Type B pancreatic cell (in vitro differentiated cells): Measurements from ENCODE around the gene KNDC1. TPM values are rescaled to one million over a fixed set of nuclear protein-coding genes. Genes with fewer than 3 reads are reported as not detected.

ENCODE experiments used
- DNase-seq: peaks from one replicate; pipeline ENCODE4 v3.0.0; 2021; ENCODE audit warnings: mixed read lengths; ENCODE audit not compliant: unreplicated experiment; ENCODE audit errors: extremely low spot score
- H3K27ac Mint-ChIP-seq: 2 replicates; pipeline ENCODE4 v1.8.0; 2021; ENCODE audit warnings: mild to moderate bottlenecking, mixed read lengths
- H3K27me3 Mint-ChIP-seq: 2 replicates; pipeline ENCODE4 v1.8.0; 2021; ENCODE audit warnings: mixed read lengths
- H3K36me3 Mint-ChIP-seq: 2 replicates; pipeline ENCODE4 v1.8.0; 2021; ENCODE audit warnings: mixed read lengths
- H3K4me1 Mint-ChIP-seq: one replicate; pipeline ENCODE4 v1.8.0; 2021; ENCODE audit warnings: mixed read lengths; ENCODE audit not compliant: unreplicated experiment
- H3K4me3 Mint-ChIP-seq: 2 replicates; pipeline ENCODE4 v1.8.0; 2021; ENCODE audit warnings: mild to moderate bottlenecking, mixed read lengths
- H3K9me3 Mint-ChIP-seq: 2 replicates; pipeline ENCODE4 v1.8.0; 2021; ENCODE audit warnings: mixed read lengths
- total RNA-seq: library from RNA; stranded (reverse); gene quantifications from 2 replicates; pipeline ENCODE4 v1.2.1, GENCODE V29; 2021; ENCODE audit warnings: low replicate concordance
- TF ChIP-seq, protein P1 (sequence below): fragments of 200-600 bp; sonication (generic); conservative IDR thresholded peaks from 2 replicates; pipeline ENCODE4 v1.5.0; 2021; ENCODE audit warnings: antibody characterized with exemption, mild to moderate bottlenecking

Gene KNDC1
- total RNA-seq, 1 donor from 2014 or later, result 6.4 TPM

DNA sequence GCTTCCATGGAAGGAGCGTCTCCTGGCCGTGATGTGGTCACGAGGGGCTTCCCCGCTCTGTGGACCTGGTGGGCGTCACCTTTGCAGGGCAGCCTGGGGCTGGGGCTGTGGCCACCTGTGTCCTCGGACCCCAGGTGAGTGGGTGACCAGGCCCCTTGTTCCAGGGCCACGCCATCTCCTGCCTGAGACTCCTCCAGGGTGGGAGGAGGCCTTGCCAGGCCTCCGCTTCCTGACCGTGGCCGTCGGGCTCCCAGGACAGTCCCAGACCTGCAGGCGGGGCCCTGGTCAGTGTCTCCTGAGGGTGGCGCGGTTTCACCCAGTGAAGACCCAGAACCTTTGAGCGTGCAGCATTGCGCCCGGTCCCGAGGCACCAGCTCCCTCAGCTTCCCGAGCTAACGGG, 49.6 kb downstream of the KNDC1 start:
- Mint-ChIP-seq H3K27me3 (no peaks in the 10 kb centered on the region), H3K36me3 (no peaks in the 10 kb centered on the region), H3K4me1 (no peaks in the 10 kb centered on the region), H3K4me3 (no peak overlapping the region), H3K9me3 (no peaks in the 10 kb centered on the region), H3K27ac (no peak overlapping the region)
- DNase-seq, result no peak
- TF ChIP-seq, protein P1, sequence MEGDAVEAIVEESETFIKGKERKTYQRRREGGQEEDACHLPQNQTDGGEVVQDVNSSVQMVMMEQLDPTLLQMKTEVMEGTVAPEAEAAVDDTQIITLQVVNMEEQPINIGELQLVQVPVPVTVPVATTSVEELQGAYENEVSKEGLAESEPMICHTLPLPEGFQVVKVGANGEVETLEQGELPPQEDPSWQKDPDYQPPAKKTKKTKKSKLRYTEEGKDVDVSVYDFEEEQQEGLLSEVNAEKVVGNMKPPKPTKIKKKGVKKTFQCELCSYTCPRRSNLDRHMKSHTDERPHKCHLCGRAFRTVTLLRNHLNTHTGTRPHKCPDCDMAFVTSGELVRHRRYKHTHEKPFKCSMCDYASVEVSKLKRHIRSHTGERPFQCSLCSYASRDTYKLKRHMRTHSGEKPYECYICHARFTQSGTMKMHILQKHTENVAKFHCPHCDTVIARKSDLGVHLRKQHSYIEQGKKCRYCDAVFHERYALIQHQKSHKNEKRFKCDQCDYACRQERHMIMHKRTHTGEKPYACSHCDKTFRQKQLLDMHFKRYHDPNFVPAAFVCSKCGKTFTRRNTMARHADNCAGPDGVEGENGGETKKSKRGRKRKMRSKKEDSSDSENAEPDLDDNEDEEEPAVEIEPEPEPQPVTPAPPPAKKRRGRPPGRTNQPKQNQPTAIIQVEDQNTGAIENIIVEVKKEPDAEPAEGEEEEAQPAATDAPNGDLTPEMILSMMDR, result no peak

DNA sequence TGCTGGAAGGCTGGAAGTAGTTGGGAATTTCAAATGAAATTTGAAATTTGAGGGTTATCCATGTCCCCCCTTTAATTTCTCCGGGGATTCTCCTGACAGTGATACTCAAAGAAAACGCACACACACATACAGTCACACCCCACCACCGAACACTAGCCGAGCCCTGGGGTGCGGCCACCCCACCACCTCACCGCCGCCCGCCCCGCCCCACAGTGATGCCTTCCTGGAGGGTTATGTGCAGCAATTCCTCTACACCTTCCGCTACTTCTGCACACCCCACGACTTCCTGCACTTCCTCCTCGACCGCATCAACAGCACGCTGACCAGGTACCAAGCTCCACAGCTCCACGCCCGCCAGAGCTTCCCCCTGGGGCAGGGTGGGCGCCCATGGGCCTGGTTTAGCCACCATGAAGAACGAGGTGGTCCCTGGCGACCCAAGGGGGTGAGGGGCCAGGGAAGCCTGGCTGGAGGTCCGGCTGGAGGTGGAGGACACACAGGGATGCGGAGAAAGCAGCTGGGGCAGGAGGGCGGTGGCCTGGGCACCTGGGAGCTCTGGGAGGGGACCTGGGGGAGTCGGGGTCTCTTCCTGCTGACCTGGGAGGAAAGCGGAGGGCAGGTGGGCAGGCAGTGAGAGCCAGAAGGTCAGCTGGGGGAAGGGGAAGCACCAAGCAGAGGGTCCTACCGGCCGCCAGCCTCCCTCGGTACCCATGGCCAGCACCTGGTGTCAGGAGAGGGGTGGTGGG, 50.5 kb downstream of the KNDC1 start:
- Mint-ChIP-seq H3K4me3 (no peak overlapping the region), H3K4me1 (no peaks in the 10 kb centered on the region), H3K27ac (no peak overlapping the region), H3K9me3 (no peaks in the 10 kb centered on the region), H3K27me3 (no peaks in the 10 kb centered on the region), H3K36me3 (no peaks in the 10 kb centered on the region)
- TF ChIP-seq, protein P1, result no peak
- DNase-seq, result no peak

DNA sequence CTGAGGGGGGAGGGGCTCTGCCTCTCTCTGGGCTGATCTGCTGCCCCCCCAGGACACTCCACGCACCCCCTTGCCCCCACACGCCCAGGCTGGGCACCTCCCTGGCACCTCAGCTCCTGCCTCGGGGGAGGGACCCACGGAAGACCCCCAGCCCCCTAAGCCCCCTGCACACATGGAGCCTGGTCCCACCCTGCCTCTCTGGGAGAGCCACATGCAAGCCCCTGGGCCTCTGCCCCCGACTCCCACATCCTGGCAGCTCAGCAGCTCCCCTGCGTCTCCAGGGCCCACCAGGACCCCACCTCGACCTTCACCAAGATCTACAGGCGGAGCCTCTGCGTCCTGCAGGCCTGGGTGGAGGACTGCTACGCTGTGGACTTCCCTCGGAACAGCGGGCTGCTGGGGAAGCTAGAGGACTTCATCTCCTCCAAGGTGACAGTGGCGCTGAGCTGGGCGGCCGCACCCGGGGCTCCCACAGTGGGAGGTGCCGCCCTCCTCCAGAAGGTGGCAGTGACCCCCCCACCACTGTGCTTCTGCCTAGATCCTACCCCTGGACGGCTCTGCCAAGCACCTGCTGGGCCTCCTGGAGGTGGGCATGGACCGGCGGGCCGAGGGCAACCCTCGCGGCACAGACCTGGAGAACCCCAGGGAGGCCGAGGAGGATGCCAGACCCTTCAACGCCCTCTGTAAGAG, 51.3 kb downstream of the KNDC1 start:
- Mint-ChIP-seq H3K27me3 (peaks cover 3% of the 10 kb centered on the region), H3K4me3 (no peak overlapping the region), H3K9me3 (no peaks in the 10 kb centered on the region), H3K27ac (no peak overlapping the region), H3K4me1 (no peaks in the 10 kb centered on the region), H3K36me3 (no peaks in the 10 kb centered on the region)
- TF ChIP-seq, protein P1, result no peak
- no peak for DNase-seq

DNA sequence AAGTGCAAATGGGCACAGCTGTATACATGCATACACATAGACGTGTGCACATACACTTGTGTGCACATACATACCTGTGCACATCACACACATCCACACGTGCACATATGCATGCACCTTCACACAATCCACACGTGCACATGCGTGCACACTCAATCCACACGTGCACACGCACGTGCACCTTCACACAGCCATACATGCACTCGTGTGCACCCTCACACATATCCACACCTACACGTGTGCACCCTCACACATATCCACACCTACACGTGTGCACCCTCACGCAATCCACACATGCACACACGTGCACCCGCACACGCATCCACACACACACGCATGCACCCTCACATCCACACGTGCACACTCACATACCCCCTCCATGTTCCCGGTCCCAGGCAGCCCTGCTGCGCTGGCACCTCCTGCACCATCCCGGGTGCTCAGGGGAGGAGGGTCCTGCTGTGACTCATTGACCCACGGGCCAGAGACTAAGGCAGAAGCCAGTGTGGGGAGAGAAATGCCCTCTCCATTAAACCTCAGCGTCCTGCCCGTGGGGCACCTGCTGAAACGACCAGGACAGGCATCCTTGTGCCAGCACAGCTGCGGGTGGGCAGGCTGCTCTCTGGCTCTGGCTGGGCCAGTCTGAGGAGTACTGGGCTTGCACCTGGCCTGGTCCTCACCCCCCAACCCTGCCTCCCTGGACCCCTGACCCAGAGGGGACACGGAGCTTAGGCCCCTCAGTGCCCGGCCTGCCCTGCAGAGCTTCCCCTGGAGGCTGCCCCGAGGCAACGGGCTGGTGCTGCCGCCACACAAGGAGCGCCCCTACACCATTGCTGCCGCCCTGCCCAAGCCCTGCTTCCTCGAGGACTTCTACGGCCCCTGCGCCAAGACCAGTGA, 52.2 kb downstream of the KNDC1 start:
- H3K4me3 Mint-ChIP-seq, result no peak overlapping the region
- no peak overlapping the region for H3K27ac Mint-ChIP-seq
- TF ChIP-seq, protein P1, result no peak
- H3K4me1 Mint-ChIP-seq, result no peaks in the 10 kb centered on the region
- no peak for DNase-seq
- no peaks in the 10 kb centered on the region for H3K9me3 Mint-ChIP-seq
- H3K27me3 Mint-ChIP-seq, result peaks cover 9% of the 10 kb centered on the region
- H3K36me3 Mint-ChIP-seq, result no peaks in the 10 kb centered on the region

DNA sequence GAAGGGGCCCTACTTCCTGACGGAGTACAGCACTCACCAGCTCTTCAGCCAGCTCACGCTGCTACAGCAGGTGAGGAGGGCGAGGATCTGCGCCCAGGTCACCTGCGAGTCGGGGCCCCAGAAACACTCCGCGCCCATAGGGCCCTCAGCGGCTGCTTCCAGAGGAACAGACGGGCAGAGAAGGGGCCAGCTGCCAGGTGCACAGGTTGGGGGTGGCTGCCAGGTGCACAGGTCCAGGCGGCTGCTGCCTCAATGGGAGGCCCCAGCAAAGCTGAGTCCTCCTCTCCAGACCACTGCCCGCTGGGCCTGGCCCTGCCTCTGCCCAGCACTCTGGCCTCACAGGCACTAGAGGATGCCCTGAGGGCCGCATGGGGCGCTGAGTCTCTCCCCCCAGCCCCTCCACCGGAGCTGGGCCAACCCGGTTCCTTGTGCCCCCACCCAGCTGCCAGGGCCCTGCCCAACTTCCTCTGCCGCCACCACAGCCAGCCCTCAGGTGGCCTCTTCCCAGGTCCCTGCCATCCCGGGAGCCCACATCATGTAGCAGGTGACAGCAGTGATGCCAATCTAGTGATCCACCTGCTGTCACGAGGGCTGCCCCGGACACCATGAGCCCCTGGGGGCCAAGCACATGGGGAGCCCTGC, 53.0 kb downstream of the KNDC1 start:
- Mint-ChIP-seq H3K36me3 (no peaks in the 10 kb centered on the region), H3K4me3 (no peak overlapping the region), H3K4me1 (no peaks in the 10 kb centered on the region), H3K9me3 (no peaks in the 10 kb centered on the region), H3K27ac (no peak overlapping the region), H3K27me3 (peaks cover 9% of the 10 kb centered on the region)
- DNase-seq, result no peak
- TF ChIP-seq, protein P1, result no peak
